ENCODE measurements around the gene DRG2. TPM values are rescaled to one million over a fixed set of nuclear protein-coding genes. Genes with fewer than 3 reads are reported as not detected.

Gene DRG2
- total and polyA plus RNA-seq, 2 donors (not counting 1 experiment from before 2014, with no cell fraction given): 58.7 to 67.8 TPM

GRCh38 chr17:18105027-18105426, 17.3 kb downstream of the DRG2 start:
- no peak for ATAC-seq (ENCODE audit: low read depth)
- CTCF ChIA-PET: no interaction called here
- 100% methylated on average over 3 of the region's 3 CpGs for WGBS (ENCODE audit: insufficient coverage)
- intact Hi-C loops (cut with micrococcal nuclease): no loop called here
- Histone ChIP-seq H3K9ac (ENCODE audit: low read length) (no peak overlapping the region), H3K79me2 (ENCODE audit: control insufficient read depth, insufficient read depth, low read length) (no peaks in the 10 kb centered on the region), H3K9me3 (ENCODE audit: control extremely low read depth in 1 of 3, control insufficient read depth in 2 of 3, insufficient read depth in 1 of 3, low read length in 2 of 3) (no peaks in the 10 kb centered on the region), H3K4me2 (replicated peaks; ENCODE audit: low read depth, low read length, poor library complexity, severe bottlenecking) (no peak overlapping the region), H3K4me3 (ENCODE audit: control extremely low read depth in 1 of 5, extremely low read depth in 1 of 5, insufficient read depth in 1 of 5, low read depth in 2 of 5, low read length in 4 of 5) (no peak overlapping the region), H3K27ac (ENCODE audit: low read length in 2 of 2) (no peak overlapping the region), H3K36me3 (replicated peaks in 1 of 2; ENCODE audit: control extremely low read depth in 1 of 2, control insufficient read depth in 1 of 2, extremely low read depth in 1 of 2, insufficient read depth in 2 of 2, low read length in 1 of 2) (peaks cover 0 to 19% of the 10 kb centered on the region in 2 experiments), H3K27me3 (replicated peaks in 1 of 4; ENCODE audit: control extremely low read depth in 1 of 4, control insufficient read depth in 3 of 4, insufficient read depth in 4 of 4, low read length in 3 of 4) (no peaks in the 10 kb centered on the region), H2AFZ (ENCODE audit: insufficient read depth, low read depth, low read length, poor library complexity, severe bottlenecking) (no peak overlapping the region), H4K20me1 (ENCODE audit: control insufficient read depth, insufficient read depth, low read length, poor library complexity, severe bottlenecking) (no peaks in the 10 kb centered on the region), H3K4me1 (ENCODE audit: control insufficient read depth in 2 of 2, insufficient read depth in 2 of 2, low read length in 2 of 2) (peaks cover 11 to 16% of the 10 kb centered on the region in 2 donors)
- POLR2A ChIA-PET: no interaction called here
- no peak for DNase-seq
- TF ChIP-seq EZH2 (IDR thresholded peaks at IDR 0.05; ENCODE audit: borderline replicate concordance, insufficient read depth, low read depth, low read length, poor library complexity, severe bottlenecking) (no peak), CTCF (IDR thresholded peaks at IDR 0.05) (no peak)
- Mint-ChIP-seq H3K27ac (no peak overlapping the region), H3K9me3 (ENCODE audit: insufficient read depth) (no peaks in the 10 kb centered on the region), H3K27me3 (no peaks in the 10 kb centered on the region), H3K4me3 (no peak overlapping the region), H3K4me1 (peaks cover 17% of the 10 kb centered on the region)

GRCh38 chr17:18105595-18105994, 17.8 kb downstream of the DRG2 start:
- Histone ChIP-seq H3K36me3 (replicated peaks in 1 of 2; ENCODE audit: control extremely low read depth in 1 of 2, control insufficient read depth in 1 of 2, extremely low read depth in 1 of 2, insufficient read depth in 2 of 2, low read length in 1 of 2) (peaks cover 0 to 13% of the 10 kb centered on the region in 2 experiments), H3K4me2 (replicated peaks; ENCODE audit: low read depth, low read length, poor library complexity, severe bottlenecking) (no peak overlapping the region), H3K27ac (ENCODE audit: low read length in 2 of 2) (no peak overlapping the region), H2AFZ (ENCODE audit: insufficient read depth, low read depth, low read length, poor library complexity, severe bottlenecking) (no peak overlapping the region), H3K9ac (ENCODE audit: low read length) (no peak overlapping the region), H3K9me3 (ENCODE audit: control extremely low read depth in 1 of 3, control insufficient read depth in 2 of 3, insufficient read depth in 1 of 3, low read length in 2 of 3) (no peaks in the 10 kb centered on the region), H3K79me2 (ENCODE audit: control insufficient read depth, insufficient read depth, low read length) (no peaks in the 10 kb centered on the region), H4K20me1 (ENCODE audit: control insufficient read depth, insufficient read depth, low read length, poor library complexity, severe bottlenecking) (no peaks in the 10 kb centered on the region), H3K4me3 (ENCODE audit: control extremely low read depth in 1 of 5, extremely low read depth in 1 of 5, insufficient read depth in 1 of 5, low read depth in 2 of 5, low read length in 4 of 5) (no peak overlapping the region), H3K4me1 (ENCODE audit: control insufficient read depth in 2 of 2, insufficient read depth in 2 of 2, low read length in 2 of 2) (peaks cover 11 to 16% of the 10 kb centered on the region in 2 donors), H3K27me3 (replicated peaks in 1 of 4; ENCODE audit: control extremely low read depth in 1 of 4, control insufficient read depth in 3 of 4, insufficient read depth in 4 of 4, low read length in 3 of 4) (no peaks in the 10 kb centered on the region)
- WGBS (ENCODE audit: insufficient coverage): 69% methylated on average over 4 of the region's 6 CpGs
- TF ChIP-seq CTCF (IDR thresholded peaks at IDR 0.05): no peak
- no peak for TF ChIP-seq EZH2 (IDR thresholded peaks at IDR 0.05; ENCODE audit: borderline replicate concordance, insufficient read depth, low read depth, low read length, poor library complexity, severe bottlenecking)
- Mint-ChIP-seq H3K4me1 (peaks cover 17% of the 10 kb centered on the region), H3K27me3 (no peaks in the 10 kb centered on the region), H3K27ac (no peak overlapping the region), H3K4me3 (no peak overlapping the region), H3K9me3 (ENCODE audit: insufficient read depth) (no peaks in the 10 kb centered on the region)
- ChIA-PET CTCF (no interaction called here), POLR2A (no interaction called here)
- DNase-seq: no peak
- ATAC-seq (ENCODE audit: low read depth): no peak
- intact Hi-C loops (cut with micrococcal nuclease): no loop called here

Measured in B cell (primary cell).